ENCODE data around the gene CAPS2.
"Not testable (repeated sequence)": the region's sequence is repeated elsewhere in the genome, so short reads cannot be mapped to it uniquely, and the experiment has no call there.

Gene CAPS2

GRCh38 chr12:75329918-75330826, at the start of gene CAPS2:
Gene CAPS2, minus strand, starts transcription at chr12:75330324. Its CDS starts 3,826 bp downstream, at chr12:75326498.
- Histone ChIP-seq H3K4me1 (ENCODE audit: control insufficient read depth, insufficient read depth, low read length) (no peaks in the 10 kb centered on the region), H3K9ac (ENCODE audit: low read length) (no peak within 1 kb of the TSS), H3K4me3 (ENCODE audit: low read length) (peak within 1 kb of the TSS; percentile 79), H3K27me3 (ENCODE audit: control insufficient read depth, insufficient read depth, low read length) (no peaks in the 10 kb centered on the region), H3K27ac (ENCODE audit: low read depth, low read length) (no peak within 1 kb of the TSS), H3K36me3 (ENCODE audit: control insufficient read depth, insufficient read depth, low read length) (no peaks in the 10 kb centered on the region)

DNA sequence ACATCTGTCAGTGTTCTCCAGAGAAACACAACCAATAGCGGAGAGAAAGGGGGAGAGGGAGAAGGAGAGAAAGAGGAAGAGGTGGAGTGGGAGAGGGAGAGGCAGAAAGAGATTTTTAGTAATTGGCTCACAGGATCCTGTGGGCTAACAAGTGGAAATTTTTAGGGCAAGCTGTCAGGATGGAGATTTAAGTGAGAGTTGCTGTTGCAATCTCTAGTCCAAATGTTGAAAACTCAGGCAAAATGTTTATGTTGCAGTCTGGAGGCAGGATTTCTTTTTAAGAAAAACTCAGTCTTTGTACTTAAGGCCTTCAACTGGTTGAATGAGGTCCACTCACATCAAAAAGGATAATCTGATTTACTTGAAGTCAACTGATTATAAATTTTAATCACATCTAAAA, 48.2 kb upstream of the CAPS2 start:
- H3K27ac ChIP-seq (ENCODE audit: low read depth, low read length), result no peak overlapping the region
- H3K4me3 ChIP-seq (ENCODE audit: low read length), result no peak overlapping the region
- no peaks in the 10 kb centered on the region for H3K27me3 ChIP-seq (ENCODE audit: control insufficient read depth, insufficient read depth, low read length)
- no peak overlapping the region for H3K9ac ChIP-seq (ENCODE audit: low read length)
- no peaks in the 10 kb centered on the region for H3K4me1 ChIP-seq (ENCODE audit: control insufficient read depth, insufficient read depth, low read length)
- no peaks in the 10 kb centered on the region for H3K36me3 ChIP-seq (ENCODE audit: control insufficient read depth, insufficient read depth, low read length)

DNA sequence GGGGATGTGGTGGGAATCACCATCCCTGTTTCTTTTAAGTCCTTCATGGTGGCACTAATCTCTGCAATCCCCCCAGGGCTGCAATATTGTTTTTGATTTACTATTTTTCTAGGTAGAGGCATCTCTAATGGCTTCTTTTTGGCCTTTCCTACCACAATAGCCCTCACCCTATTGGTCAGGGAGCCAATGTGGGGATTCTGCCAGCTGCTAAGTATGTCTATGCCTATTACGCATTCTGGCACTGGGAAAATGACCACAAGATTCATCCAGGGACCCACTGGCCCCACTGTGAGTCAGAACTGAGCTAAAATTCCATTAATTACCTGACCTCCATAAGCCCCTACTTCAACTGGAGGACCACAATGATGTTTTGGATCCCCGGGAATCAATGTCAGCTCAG, 44.8 kb upstream of the CAPS2 start:
- H3K9ac ChIP-seq (ENCODE audit: low read length), result no peak overlapping the region
- H3K4me3 ChIP-seq (ENCODE audit: low read length), result no peak overlapping the region
- no peak overlapping the region for H3K27ac ChIP-seq (ENCODE audit: low read depth, low read length)
- H3K36me3 ChIP-seq (ENCODE audit: control insufficient read depth, insufficient read depth, low read length), result no peaks in the 10 kb centered on the region
- H3K4me1 ChIP-seq (ENCODE audit: control insufficient read depth, insufficient read depth, low read length), result no peaks in the 10 kb centered on the region
- H3K27me3 ChIP-seq (ENCODE audit: control insufficient read depth, insufficient read depth, low read length), result no peaks in the 10 kb centered on the region

GRCh38 chr12:75366629-75367028, 36.5 kb upstream of the CAPS2 start:
- Histone ChIP-seq H3K4me1 (ENCODE audit: control insufficient read depth, insufficient read depth, low read length) (no peaks in the 10 kb centered on the region), H3K9ac (ENCODE audit: low read length) (no peak overlapping the region), H3K36me3 (ENCODE audit: control insufficient read depth, insufficient read depth, low read length) (no peaks in the 10 kb centered on the region), H3K27ac (ENCODE audit: low read depth, low read length) (no peak overlapping the region), H3K27me3 (ENCODE audit: control insufficient read depth, insufficient read depth, low read length) (no peaks in the 10 kb centered on the region), H3K4me3 (ENCODE audit: low read length) (no peak overlapping the region)

DNA sequence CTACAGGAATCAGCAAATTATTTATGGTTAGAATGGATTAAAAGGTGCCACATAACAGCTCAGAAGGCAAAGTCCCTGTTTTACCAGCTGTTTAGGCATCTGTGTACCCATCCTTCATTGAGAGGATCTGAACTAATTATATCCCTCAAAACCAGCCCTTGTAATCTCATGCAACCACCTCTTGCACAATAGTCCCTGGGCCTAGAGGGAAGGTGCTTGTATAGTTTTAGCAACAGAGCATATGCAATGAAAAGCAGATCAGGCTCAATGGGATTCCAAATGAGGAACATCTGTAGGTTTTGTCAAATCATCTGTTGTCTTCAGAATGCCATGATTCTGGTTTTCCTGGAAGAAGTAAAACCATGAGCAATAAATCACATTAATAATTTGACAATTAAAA, 34.8 kb upstream of the CAPS2 start:
- Histone ChIP-seq H3K4me3 (ENCODE audit: low read length) (no peak overlapping the region), H3K36me3 (ENCODE audit: control insufficient read depth, insufficient read depth, low read length) (no peaks in the 10 kb centered on the region), H3K27ac (ENCODE audit: low read depth, low read length) (no peak overlapping the region), H3K9ac (ENCODE audit: low read length) (no peak overlapping the region), H3K27me3 (ENCODE audit: control insufficient read depth, insufficient read depth, low read length) (no peaks in the 10 kb centered on the region), H3K4me1 (ENCODE audit: control insufficient read depth, insufficient read depth, low read length) (no peaks in the 10 kb centered on the region)

- no peaks in the 10 kb centered on the region for H3K4me1 ChIP-seq (ENCODE audit: control insufficient read depth, insufficient read depth, low read length)
Observed at GRCh38 chr12:75361408-75361807, 31.3 kb upstream of the CAPS2 start.

GRCh38 chr12:75360920-75361319, 30.8 kb upstream of the CAPS2 start:
- H3K27me3 ChIP-seq (ENCODE audit: control insufficient read depth, insufficient read depth, low read length), result no peaks in the 10 kb centered on the region
- H3K36me3 ChIP-seq (ENCODE audit: control insufficient read depth, insufficient read depth, low read length), result no peaks in the 10 kb centered on the region
- no peak overlapping the region for H3K4me3 ChIP-seq (ENCODE audit: low read length)
- no peak overlapping the region for H3K27ac ChIP-seq (ENCODE audit: low read depth, low read length)
- H3K4me1 ChIP-seq (ENCODE audit: control insufficient read depth, insufficient read depth, low read length), result no peaks in the 10 kb centered on the region
- H3K9ac ChIP-seq (ENCODE audit: low read length), result no peak overlapping the region

More at GRCh38 chr12:75361408-75361807, 31.3 kb upstream of the CAPS2 start:
- Histone ChIP-seq H3K4me3 (ENCODE audit: low read length) (no peak overlapping the region), H3K27me3 (ENCODE audit: control insufficient read depth, insufficient read depth, low read length) (no peaks in the 10 kb centered on the region), H3K27ac (ENCODE audit: low read depth, low read length) (no peak overlapping the region), H3K9ac (ENCODE audit: low read length) (no peak overlapping the region), H3K36me3 (ENCODE audit: control insufficient read depth, insufficient read depth, low read length) (no peaks in the 10 kb centered on the region)

DNA sequence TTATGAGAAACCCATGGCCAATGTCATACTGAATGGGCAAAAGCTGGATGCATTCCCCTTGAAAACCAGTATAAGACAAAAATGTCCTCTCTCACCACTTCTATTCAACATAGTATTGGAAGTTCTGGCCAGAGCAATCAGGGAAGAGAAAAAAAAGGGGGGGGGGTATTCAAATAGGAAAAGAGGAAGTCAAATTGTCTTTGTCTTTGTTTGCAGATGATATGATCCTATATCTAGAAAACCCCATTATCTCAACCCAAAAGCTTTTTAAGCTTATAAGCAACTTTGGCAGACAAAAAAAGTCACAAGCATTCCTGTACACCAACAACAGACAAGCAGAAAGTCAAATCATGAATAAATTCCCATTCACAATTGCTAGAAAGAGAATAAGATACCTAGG, 23.9 kb upstream of the CAPS2 start:
- Histone ChIP-seq H3K27me3 (ENCODE audit: control insufficient read depth, insufficient read depth, low read length) (no peaks in the 10 kb centered on the region), H3K9ac (ENCODE audit: low read length) (no peak overlapping the region)

DNA sequence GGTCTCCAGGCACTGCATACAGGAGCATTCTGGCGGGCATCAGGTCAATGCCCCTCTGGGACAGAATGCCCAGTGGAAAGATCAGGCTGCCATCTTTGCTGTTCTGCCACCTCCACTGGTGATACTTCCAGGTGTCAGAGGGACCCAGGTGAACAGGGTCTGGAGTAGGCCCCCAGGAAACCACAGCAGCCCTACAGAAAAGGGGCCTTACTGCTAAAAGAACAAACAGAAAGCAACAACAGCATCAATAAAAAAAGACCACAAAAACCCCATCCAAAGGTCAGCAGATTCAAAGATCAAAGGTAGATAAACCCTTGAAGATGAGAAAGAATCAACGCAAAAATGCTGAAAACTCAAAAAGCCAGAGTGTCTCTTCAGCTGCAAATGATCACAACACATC, 20.3 kb upstream of the CAPS2 start:
- H3K36me3 ChIP-seq (ENCODE audit: control insufficient read depth, insufficient read depth, low read length), result no peaks in the 10 kb centered on the region
- H3K27me3 ChIP-seq (ENCODE audit: control insufficient read depth, insufficient read depth, low read length), result no peaks in the 10 kb centered on the region
- H3K27ac ChIP-seq (ENCODE audit: low read depth, low read length), result no peak overlapping the region
- no peak overlapping the region for H3K4me3 ChIP-seq (ENCODE audit: low read length)
- H3K4me1 ChIP-seq (ENCODE audit: control insufficient read depth, insufficient read depth, low read length), result no peaks in the 10 kb centered on the region
- H3K9ac ChIP-seq (ENCODE audit: low read length), result no peak overlapping the region

More for the DNA sequence above, 23.9 kb upstream of the CAPS2 start:
- no peaks in the 10 kb centered on the region for H3K36me3 ChIP-seq (ENCODE audit: control insufficient read depth, insufficient read depth, low read length)
- H3K4me3 ChIP-seq (ENCODE audit: low read length), result no peak overlapping the region
- H3K27ac ChIP-seq (ENCODE audit: low read depth, low read length), result no peak overlapping the region
- no peaks in the 10 kb centered on the region for H3K4me1 ChIP-seq (ENCODE audit: control insufficient read depth, insufficient read depth, low read length)

DNA sequence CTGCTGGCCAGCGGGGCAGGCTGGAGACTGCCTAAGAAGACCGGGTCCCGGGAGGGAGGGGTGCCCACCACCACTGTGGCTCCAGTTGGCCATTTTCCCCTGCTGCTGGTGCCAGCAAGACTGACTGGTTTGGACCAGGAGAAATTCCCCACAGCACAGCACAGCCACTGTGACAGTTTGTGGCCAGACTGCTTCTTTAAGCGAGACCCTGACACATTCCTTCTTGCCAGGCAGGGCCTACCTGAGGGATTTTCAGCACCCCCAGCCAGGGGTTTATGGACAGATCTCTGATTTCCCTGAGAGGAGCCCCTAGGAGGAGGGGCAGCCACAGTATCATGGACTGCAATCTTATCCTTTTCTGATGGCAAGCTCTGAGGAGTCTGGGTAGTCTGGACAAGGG, 19.8 kb upstream of the CAPS2 start:
- no peaks in the 10 kb centered on the region for H3K4me1 ChIP-seq (ENCODE audit: control insufficient read depth, insufficient read depth, low read length)
- H3K27ac ChIP-seq (ENCODE audit: low read depth, low read length), result no peak overlapping the region
- H3K9ac ChIP-seq (ENCODE audit: low read length), result no peak overlapping the region
- no peaks in the 10 kb centered on the region for H3K27me3 ChIP-seq (ENCODE audit: control insufficient read depth, insufficient read depth, low read length)
- H3K36me3 ChIP-seq (ENCODE audit: control insufficient read depth, insufficient read depth, low read length), result no peaks in the 10 kb centered on the region
- H3K4me3 ChIP-seq (ENCODE audit: low read length), result no peak overlapping the region

DNA sequence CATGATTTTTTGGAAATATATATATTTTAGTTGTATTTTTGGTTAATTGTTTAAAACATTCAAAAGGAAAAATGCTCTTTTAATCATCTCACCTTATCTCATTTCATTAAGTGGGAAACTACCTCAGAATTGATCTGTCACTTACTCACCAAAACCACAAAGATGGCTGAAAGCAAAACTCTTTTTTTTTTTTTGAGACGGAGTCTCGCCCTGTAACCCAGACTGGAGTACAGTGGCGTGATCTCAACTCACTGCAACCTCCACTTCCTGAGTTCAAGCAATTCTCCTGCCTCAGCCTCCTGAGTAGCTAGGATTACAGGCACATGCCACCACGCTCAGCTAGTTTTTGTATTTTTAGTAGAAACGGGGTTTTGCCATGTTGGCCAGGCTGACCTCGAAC, 16.1 kb upstream of the CAPS2 start:
- H3K4me3 ChIP-seq (ENCODE audit: low read length); H3K9ac ChIP-seq (ENCODE audit: low read length); H3K27me3 ChIP-seq (ENCODE audit: control insufficient read depth, insufficient read depth, low read length); H3K27ac ChIP-seq (ENCODE audit: low read depth, low read length); H3K4me1 ChIP-seq (ENCODE audit: control insufficient read depth, insufficient read depth, low read length); H3K36me3 ChIP-seq (ENCODE audit: control insufficient read depth, insufficient read depth, low read length): not testable (repeated sequence)

DNA sequence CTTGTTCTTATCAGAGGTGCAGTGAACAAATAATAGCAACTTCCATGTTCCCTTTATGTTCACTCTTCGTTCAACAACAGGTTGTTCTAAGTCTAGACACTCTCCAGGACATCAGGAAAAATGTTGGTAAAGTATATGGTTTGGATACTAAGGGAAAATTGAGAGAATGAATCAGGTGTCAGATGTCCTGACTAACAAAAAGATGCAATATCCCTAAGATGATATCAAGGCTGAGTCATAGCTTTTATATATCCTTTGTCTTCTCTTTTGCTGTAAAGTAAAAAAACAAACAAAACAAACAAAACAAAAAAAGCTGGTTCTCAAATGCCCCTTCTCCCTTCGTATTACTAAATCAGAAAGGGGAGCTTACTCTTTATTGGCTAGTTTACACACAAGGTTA, 15.4 kb upstream of the CAPS2 start:
- Histone ChIP-seq H3K4me3 (ENCODE audit: low read length) (no peak overlapping the region), H3K27me3 (ENCODE audit: control insufficient read depth, insufficient read depth, low read length) (no peaks in the 10 kb centered on the region), H3K4me1 (ENCODE audit: control insufficient read depth, insufficient read depth, low read length) (no peaks in the 10 kb centered on the region), H3K36me3 (ENCODE audit: control insufficient read depth, insufficient read depth, low read length) (no peaks in the 10 kb centered on the region), H3K9ac (ENCODE audit: low read length) (no peak overlapping the region), H3K27ac (ENCODE audit: low read depth, low read length) (no peak overlapping the region)

- H3K4me1 ChIP-seq (ENCODE audit: control insufficient read depth, insufficient read depth, low read length), result no peaks in the 10 kb centered on the region
- no peaks in the 10 kb centered on the region for H3K27me3 ChIP-seq (ENCODE audit: control insufficient read depth, insufficient read depth, low read length)
- no peak overlapping the region for H3K27ac ChIP-seq (ENCODE audit: low read depth, low read length)
- H3K4me3 ChIP-seq (ENCODE audit: low read length), result no peak overlapping the region
- no peaks in the 10 kb centered on the region for H3K36me3 ChIP-seq (ENCODE audit: control insufficient read depth, insufficient read depth, low read length)
- no peak overlapping the region for H3K9ac ChIP-seq (ENCODE audit: low read length)
Observed at GRCh38 chr12:75341873-75342272, 11.7 kb upstream of the CAPS2 start.
